Fibroblast of upper back skin (primary cell): ENCODE measurements around the gene ERBB4.
A peak's percentile ranks its signal among the peaks of the same experiment; 100 is the strongest.

Source experiments
- DNase-seq: peaks from one replicate; pipeline ENCODE4 v3.0.0-alpha.2; 2013

Gene ERBB4

DNA sequence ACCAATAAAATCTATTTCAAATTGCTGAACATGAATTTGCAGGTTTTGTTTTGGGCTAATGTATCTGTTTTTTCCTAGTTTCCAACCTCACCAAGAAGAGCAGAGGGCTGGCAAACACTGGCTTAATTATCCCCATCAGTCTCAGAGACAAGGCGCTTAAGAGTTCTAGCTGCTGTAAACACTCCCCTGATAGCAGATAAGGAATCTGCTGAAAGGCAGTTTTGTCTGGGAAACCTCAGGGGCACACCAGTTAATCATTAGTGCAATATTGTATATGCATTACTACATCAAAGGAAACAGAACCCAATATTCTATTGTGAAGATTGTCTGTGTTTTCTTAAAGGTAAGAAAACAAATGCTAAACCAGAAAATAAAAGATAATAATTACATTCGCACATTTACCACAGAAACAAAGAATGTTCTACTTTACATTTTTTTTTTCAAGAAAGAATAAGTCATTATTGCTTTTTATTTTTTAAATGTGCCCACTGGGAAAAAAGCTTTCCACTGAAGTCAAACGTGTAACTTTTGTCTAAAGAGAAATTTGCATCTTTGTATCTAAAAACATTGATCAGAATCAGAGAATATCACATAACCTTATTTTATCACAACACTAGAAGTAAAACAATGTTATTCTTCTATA, 179.1 kb downstream of the ERBB4 start:
- DNase-seq: no peak

- DNase-seq: no peak
Measured at GRCh38 chr2:212357606-212358005, 181.0 kb downstream of the ERBB4 start.

DNA sequence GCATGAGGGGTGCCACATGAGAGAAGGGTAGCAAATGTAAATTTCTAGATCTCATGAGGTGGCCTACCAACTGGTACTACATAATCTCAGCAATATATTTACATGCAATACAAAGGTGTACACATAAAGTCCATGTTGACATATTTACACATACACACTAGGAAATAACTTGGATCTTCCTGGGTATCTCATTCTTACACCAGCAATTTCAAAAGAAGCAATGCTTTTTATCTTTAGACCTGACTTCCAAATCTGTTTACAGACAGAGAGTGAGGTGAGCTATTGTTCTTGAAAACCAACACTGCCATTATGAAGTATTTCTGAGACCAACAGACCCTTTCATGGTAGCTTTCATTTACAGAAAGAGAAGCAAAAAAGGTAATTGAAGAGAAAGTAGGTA, 184.2 kb downstream of the ERBB4 start:
- DNase-seq: no peak

GRCh38 chr2:212348501-212348900, 190.1 kb downstream of the ERBB4 start:
- no peak for DNase-seq

DNA sequence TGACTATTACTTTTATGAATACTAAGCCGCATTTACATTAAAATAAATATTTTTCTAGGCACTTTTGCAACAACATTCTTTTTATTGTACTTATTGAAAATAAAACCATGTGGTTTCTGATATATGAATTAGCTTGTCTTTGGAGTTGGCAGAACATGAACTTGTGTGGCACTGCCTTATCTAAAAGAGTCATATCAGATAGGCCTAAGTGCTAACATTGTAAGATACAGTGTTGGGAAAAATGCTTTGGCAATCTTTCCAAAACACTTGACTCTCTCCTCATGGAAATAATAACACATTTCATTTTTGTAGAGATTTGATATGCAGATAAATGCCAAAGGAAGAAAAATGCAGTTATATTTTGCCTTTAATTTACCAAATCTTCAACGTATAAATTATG, 191.7 kb downstream of the ERBB4 start:
- DNase-seq: no peak

- no peak for DNase-seq
Measured at GRCh38 chr2:212345966-212346365, 192.6 kb downstream of the ERBB4 start.

DNA sequence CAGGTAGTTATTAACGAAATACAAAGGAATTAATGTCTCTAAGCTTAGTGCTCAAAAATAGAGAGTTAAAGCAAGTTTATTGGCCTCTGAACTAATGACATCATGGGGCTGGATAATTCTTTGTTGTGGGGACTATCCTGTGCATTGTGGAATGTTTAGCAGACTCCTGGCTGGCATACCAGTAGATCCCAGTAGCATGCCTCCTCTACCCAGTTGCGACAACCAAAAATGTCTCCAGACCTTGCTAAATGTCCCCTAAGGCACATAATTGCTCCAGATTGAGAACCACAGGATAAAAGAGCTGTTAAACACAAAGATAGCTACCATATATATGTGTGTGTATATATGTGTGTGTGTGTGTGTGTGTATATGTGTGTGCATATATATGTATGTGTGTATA, 194.5 kb downstream of the ERBB4 start:
- no peak for DNase-seq

GRCh38 chr2:212343167-212343566, 195.4 kb downstream of the ERBB4 start:
- no peak for DNase-seq

GRCh38 chr2:212337486-212338343, 200.9 kb downstream of the ERBB4 start:
- DNase-seq: peak; percentile 24

GRCh38 chr2:212337036-212337435, 201.6 kb downstream of the ERBB4 start:
- peak; percentile 23 for DNase-seq

GRCh38 chr2:212330263-212330662, 208.3 kb downstream of the ERBB4 start:
- no peak for DNase-seq

DNA sequence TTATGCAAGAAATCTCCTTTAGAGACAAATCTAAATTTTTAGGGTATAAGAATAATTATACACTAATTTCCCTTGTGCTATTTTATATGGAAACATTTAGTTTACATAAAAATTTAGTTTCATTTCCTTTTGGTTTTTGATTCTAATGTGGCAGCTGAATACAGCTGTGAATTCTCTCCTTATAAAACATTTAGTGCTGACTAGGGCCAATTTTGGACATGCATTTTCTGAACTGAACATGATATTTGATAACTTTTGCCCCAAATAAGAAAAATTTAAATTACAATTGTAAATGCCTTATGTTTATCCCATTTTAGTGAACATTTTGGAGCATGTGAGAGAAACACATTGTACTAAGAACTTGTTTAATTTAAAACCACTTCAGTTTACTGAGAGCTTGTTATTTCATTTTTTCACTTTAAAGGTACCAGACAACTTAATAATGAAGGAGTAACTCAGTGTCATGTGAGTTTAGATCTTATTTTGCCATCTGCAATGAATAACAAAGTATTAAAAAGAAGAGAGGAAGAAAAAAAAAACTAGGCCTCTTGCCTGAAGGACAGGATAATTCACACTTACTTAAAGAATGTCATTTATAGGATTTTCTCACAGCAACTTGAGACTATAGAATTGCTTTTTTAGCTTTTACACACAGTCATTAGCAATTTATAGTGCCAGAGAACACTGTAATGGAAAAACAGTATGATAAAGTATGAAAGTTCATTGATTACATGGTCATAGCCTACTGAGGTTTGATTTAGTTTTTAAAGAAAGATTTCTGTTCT, 209.7 kb downstream of the ERBB4 start:
- DNase-seq: no peak

DNA sequence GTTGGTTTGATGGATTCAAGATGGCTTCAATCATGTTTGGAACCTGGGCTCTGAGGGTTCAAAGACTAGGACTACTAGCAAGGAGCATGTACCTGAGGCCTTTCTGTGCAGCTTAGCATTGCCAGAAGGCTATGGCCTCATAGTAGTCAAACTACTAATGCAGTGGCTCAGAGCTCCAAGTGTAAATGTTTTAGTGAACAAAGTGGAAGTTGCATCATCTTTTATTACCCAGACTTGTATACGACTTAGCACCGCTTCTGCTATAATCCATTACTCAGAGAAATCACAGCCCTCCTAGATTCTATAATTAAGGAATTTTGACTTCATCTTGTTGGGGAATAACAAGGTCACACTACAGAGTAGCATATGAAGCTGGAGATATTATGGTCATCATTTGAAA, 210.5 kb downstream of the ERBB4 start:
- DNase-seq: no peak

- no peak for DNase-seq
Measured at GRCh38 chr2:212327171-212327809, 211.3 kb downstream of the ERBB4 start.

DNA sequence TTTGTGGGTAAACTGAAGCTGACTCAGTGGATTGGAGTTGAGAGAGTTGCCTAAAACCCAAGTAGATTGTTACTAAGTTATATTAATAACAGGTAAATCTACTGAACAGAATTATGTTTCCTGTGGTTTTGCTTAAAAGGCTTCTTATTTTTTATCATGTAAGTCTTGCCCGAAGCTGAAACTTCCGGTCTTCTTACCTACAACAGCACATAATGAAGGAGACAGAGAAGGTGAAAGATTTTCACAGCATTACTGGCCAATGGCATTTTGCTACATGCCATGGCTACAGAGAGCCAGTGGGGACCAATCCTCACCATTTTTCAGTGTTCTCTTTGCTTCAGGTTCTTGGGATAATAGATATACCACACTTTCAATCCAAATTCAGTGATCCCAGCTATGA, 220.0 kb downstream of the ERBB4 start:
- no peak for DNase-seq

DNA sequence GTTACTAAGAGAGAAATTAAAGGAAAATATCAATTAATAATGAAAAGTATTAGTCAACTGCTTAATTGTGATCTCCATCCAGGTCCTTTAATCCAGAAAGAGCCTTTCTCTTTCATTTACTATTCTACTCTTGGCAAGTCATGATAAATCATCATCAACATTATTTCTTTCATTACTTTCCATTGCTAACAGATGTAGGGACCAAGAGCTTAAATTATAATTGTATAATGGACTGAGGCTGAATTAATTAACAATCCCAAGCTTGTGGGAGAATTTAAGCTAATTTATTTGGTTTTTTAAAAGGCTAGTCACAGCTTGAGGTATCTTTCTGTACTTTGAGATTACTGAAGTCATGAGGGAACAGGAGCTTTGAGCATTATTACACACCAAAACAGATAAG, 223.9 kb downstream of the ERBB4 start:
- no peak for DNase-seq

DNA sequence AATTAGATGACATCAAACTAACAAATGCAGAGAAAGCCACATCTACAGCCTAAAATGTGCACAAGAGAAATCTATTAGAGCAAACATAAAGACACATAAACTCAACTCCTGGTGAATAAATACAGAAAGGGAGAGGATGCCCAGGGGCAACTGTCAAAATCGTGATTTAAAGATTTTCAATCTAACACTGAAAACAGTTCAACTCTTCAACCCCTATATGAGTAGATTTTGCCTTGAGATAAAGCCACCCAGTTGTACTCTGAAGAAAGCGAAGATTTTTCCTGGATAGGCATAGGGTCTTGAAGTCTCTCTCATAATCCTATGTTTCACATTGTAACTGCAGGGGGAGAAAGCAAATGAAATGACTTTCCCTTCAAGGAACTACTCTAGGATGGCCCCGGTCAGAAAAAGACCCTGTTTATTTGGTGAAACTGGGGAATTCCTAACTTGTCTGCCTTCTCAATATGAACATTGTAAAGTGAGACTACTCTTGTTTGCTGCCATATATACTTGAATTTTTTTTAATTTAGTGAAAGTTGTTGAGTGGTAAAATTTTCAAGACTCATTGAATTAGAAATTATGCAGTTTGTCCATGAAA, 226.7 kb downstream of the ERBB4 start:
- no peak for DNase-seq

- no peak for DNase-seq
Measured at GRCh38 chr2:212299943-212300342, 238.7 kb downstream of the ERBB4 start.

GRCh38 chr2:212299333-212299732, 239.3 kb downstream of the ERBB4 start:
- no peak for DNase-seq

- no peak for DNase-seq
Measured at GRCh38 chr2:212295571-212295970, 243.0 kb downstream of the ERBB4 start.

DNA sequence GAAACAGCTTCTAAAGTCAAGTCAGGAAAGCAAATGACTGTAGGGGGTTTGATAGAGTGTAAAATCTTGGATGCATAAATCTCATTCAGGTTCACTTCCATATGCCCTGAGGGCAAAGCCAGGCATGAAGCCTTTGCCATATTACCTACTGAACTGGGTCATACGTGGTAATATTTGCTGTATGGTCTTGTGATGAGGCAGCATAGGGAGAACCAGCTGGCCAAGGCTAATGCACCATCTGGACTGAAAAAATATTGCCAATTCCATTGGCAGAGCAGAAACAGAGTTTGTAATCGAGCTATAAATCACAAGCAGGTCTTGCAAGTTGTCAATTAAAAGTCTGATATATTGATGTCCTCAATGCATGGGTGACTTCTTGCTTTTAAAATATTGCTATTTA, 243.8 kb downstream of the ERBB4 start:
- DNase-seq: no peak

GRCh38 chr2:212289301-212289700, 249.3 kb downstream of the ERBB4 start:
- no peak for DNase-seq

- DNase-seq: no peak
Measured at GRCh38 chr2:212288308-212288707, 250.3 kb downstream of the ERBB4 start.
